Lung (tissue), 12 donors: Measurements from ENCODE around the gene CA10. TPM values are rescaled to one million over a fixed set of nuclear protein-coding genes. Genes with fewer than 3 reads are reported as not detected.

Experiments
- ATAC-seq: fragments of 200-7000 bp; cut with Tn5 transposase; one replicate; pipeline ENCODE4 v1.9.1; 2020; ENCODE audit warnings: moderate number of reproducible peaks; ENCODE audit not compliant: insufficient read depth, low FRiP score
- DNase-seq, 3 donors: peaks; one replicate each; pipeline ENCODE4 v3.0.0-alpha.2; 2013 to 2017
- H3K27ac ChIP-seq, 2 donors: one replicate each; pipeline ENCODE4 v1.5.1; 2013; ENCODE audit warnings: mild to moderate bottlenecking in 2 of 2, moderate library complexity in 2 of 2, control low read depth in 1 of 2, inconsistent platforms in 1 of 2, low read depth in 1 of 2, low read length in 1 of 2
- H3K27me3 ChIP-seq, 3 donors: one replicate each; pipeline ENCODE4 v1.5.1; 2013; ENCODE audit warnings: low read length in 2 of 3; ENCODE audit not compliant: control insufficient read depth in 3 of 3, insufficient read depth in 3 of 3
- H3K36me3 ChIP-seq, 4 donors: one replicate each; pipeline ENCODE4 v1.5.1; 2013; ENCODE audit warnings: low read length in 4 of 4, mild to moderate bottlenecking in 1 of 4, moderate library complexity in 1 of 4; ENCODE audit not compliant: control insufficient read depth in 4 of 4, insufficient read depth in 4 of 4
- H3K4me1 ChIP-seq, 5 donors: one replicate each; pipeline ENCODE4 v1.5.1; 2013; ENCODE audit warnings: low read length in 5 of 5, mild to moderate bottlenecking in 2 of 5, moderate library complexity in 1 of 5; ENCODE audit not compliant: control insufficient read depth in 5 of 5, insufficient read depth in 5 of 5
- H3K4me3 ChIP-seq: one replicate; pipeline ENCODE4 v1.5.1; 2013; ENCODE audit warnings: mild to moderate bottlenecking, control low read depth, moderate library complexity
- H3K9ac ChIP-seq, 2 donors: one replicate each; pipeline ENCODE4 v1.5.1; 2013; ENCODE audit warnings: low read length in 2 of 2, control low read depth in 1 of 2; ENCODE audit not compliant: insufficient read depth in 1 of 2
- H3K9me3 ChIP-seq, 4 donors: one replicate each; pipeline ENCODE4 v1.5.1; 2013; ENCODE audit warnings: low read length in 3 of 4, mild to moderate bottlenecking in 1 of 4, moderate library complexity in 1 of 4; ENCODE audit not compliant: control insufficient read depth in 4 of 4, insufficient read depth in 3 of 4
- WGBS, 2 donors: extraction: QIAGEN DNeasy Blood & Tissue Kit; methylation state at CpG; one replicate each; pipeline ENCODE4 v1.1.7; 2013; 5-methylcytosine and 5-hydroxymethylcytosine counted together
- polyA plus RNA-seq, 2 donors: library from polyadenylated mRNA; stranded (reverse); fragments of 200-250 nt; gene quantifications; one replicate each; pipeline ENCODE4 v1.2.1, GENCODE V29; 2013
- total RNA-seq, 2 donors: library from RNA; depleted of rRNA in 1 of 2; stranded (reverse); fragments of >200 nt in 1 of 2; gene quantifications; one replicate each; pipeline ENCODE4 v1.2.1, GENCODE V29; 2014 to 2021
- TF ChIP-seq, protein P1 (sequence below): IDR thresholded peaks from 2 replicates; pipeline ENCODE4 v1.5.1; 2012; ENCODE audit warnings: mild to moderate bottlenecking; ENCODE audit errors: control extremely low read depth, extremely low read depth
- donor health status: control.
- donor health status: control.
- donor health status: Bipolar disorder and iron deficiency.
- donor health status: healthy.
- donor health status: DM: yes; HTN: yes; CAD: no.

Gene CA10
- total and polyA plus RNA-seq, 4 donors: 0.04 to 0.17 TPM; not detected in 2

DNA sequence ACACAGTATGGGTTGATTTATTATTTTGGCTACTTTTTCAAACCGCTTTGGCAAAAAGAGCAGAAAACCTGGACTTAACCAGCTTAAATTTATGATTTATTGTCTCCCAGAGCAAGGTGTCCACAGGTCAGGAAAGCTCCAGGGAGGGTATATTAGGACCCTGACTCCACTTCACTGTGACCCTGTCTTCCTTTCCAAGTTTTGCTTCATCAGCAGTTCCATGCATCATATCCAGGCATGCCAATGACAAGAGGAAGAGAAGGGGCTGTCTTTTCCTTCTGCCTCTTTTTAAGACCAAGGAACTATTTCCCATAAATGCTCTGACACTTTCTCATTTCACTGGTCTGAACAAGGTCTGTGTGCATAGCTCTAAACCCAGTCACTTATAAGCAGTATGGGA lies 316.8 kb downstream of the CA10 start:
- no peak overlapping the region for H3K9ac ChIP-seq
- DNase-seq (no peak), ATAC-seq (no peak)
- no peaks in the 10 kb centered on the region for H3K9me3 ChIP-seq
- TF ChIP-seq, protein P1, sequence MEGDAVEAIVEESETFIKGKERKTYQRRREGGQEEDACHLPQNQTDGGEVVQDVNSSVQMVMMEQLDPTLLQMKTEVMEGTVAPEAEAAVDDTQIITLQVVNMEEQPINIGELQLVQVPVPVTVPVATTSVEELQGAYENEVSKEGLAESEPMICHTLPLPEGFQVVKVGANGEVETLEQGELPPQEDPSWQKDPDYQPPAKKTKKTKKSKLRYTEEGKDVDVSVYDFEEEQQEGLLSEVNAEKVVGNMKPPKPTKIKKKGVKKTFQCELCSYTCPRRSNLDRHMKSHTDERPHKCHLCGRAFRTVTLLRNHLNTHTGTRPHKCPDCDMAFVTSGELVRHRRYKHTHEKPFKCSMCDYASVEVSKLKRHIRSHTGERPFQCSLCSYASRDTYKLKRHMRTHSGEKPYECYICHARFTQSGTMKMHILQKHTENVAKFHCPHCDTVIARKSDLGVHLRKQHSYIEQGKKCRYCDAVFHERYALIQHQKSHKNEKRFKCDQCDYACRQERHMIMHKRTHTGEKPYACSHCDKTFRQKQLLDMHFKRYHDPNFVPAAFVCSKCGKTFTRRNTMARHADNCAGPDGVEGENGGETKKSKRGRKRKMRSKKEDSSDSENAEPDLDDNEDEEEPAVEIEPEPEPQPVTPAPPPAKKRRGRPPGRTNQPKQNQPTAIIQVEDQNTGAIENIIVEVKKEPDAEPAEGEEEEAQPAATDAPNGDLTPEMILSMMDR: no peak
- peaks cover 0 to 7% (median 0%) of the 10 kb centered on the region in 5 donors for H3K4me1 ChIP-seq
- H3K27me3 ChIP-seq: no peaks in the 10 kb centered on the region
- no peak overlapping the region for H3K27ac ChIP-seq
- WGBS, 2 donors: 81 to 86% methylated on average over 1 of the region's 1 CpG
- H3K36me3 ChIP-seq: no peaks in the 10 kb centered on the region
- no peak overlapping the region for H3K4me3 ChIP-seq

DNA sequence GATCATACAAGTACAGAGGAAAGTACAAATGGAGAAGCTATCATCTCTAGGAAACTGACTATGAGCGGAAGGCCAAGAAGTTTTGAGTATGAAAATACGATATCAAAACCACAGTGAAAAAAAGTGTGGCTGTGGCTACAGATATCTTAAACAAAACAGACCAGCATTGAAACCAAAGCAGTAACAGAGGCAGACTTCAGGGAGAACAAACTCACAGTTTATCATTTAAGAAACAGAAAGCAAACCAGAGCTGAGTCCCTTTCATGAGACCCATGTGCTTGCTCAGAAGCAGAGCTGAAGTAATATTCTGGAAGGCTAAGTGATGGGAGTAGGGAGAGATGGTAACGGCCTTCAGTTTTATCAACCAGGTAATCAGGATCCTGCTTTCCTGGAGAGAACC lies 317.8 kb downstream of the CA10 start:
- Histone ChIP-seq H3K4me3 (no peak overlapping the region), H3K36me3 (no peaks in the 10 kb centered on the region), H3K4me1 (peaks cover 0 to 8% (median 0%) of the 10 kb centered on the region in 5 donors), H3K27ac (no peak overlapping the region), H3K9ac (no peak overlapping the region), H3K9me3 (no peaks in the 10 kb centered on the region), H3K27me3 (no peaks in the 10 kb centered on the region)
- DNase-seq: no peak
- ATAC-seq: no peak
- TF ChIP-seq, protein P1: no peak
- WGBS, 2 donors: 82 to 91% methylated on average over 3 of the region's 3 CpGs

DNA sequence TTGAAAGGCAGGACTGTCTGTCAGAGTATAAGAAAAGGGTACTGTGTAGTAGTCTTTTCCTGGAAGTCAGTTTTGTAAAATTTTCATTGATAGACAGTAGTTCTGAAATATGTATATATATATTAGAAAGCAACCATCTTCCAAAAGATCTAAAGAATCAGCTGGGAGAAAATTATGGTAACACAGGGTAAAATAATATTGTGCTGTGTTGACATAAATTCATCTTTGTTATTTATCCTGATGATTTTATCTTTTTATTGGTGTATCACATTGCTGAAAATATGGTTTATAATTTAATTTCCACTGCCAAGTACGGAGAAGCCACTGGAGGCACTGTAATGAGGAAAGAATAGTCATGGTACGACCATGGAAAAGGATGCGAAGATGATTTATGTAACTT lies 324.9 kb downstream of the CA10 start:
- H3K27me3 ChIP-seq: peaks cover 0 to 3% (median 0%) of the 10 kb centered on the region in 3 donors
- no peaks in the 10 kb centered on the region for H3K9me3 ChIP-seq
- TF ChIP-seq, protein P1: no peak
- H3K9ac ChIP-seq: no peak overlapping the region
- no peak overlapping the region for H3K27ac ChIP-seq
- ATAC-seq (no peak), DNase-seq (no peak)
- 76 to 78% methylated on average over 3 of the region's 3 CpGs for WGBS, 2 donors
- H3K4me3 ChIP-seq: no peak overlapping the region
- H3K36me3 ChIP-seq: no peaks in the 10 kb centered on the region
- H3K4me1 ChIP-seq: peaks cover 0 to 25% (median 0%) of the 10 kb centered on the region in 5 donors

DNA sequence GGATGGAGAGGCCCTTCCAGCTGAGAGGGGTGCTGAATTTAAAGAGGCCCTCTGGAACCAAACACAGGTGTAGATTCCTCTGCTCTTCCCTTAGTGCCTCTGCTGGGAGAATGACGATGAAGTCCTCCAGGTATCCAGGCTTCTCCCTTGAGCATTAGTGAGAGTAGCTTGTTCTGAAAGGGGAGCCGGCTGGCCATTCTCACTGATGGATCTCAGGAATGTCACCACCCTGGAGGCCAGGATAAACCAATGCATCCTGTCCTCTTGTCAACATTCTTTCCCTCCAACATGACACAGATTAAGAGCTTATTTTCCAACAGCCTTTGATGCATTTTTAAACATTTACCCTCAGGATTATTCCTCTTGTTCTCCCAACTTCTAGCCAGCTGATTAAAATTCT lies 325.5 kb downstream of the CA10 start:
- H3K4me3 ChIP-seq: no peak overlapping the region
- DNase-seq (no peak), ATAC-seq (no peak)
- peaks cover 0 to 25% (median 0%) of the 10 kb centered on the region in 5 donors for H3K4me1 ChIP-seq
- H3K27me3 ChIP-seq: peaks cover 0 to 3% (median 0%) of the 10 kb centered on the region in 3 donors
- 43 to 51% methylated on average over 2 of the region's 2 CpGs for WGBS, 2 donors
- no peak overlapping the region for H3K9ac ChIP-seq
- no peaks in the 10 kb centered on the region for H3K9me3 ChIP-seq
- no peak overlapping the region for H3K27ac ChIP-seq
- TF ChIP-seq, protein P1: no peak
- H3K36me3 ChIP-seq: no peaks in the 10 kb centered on the region
